ENCODE data around the gene ZSWIM1.
A peak's percentile ranks its signal among the peaks of the same experiment; 100 is the strongest.

The ZSWIM1 gene

GRCh38 chr20:45843506-45843905, 37.5 kb upstream of the ZSWIM1 start:
- TF ChIP-seq ESRRG (CRISPR knock-in tag; IDR thresholded peaks at IDR 0.05) (no peak), ARNTL (CRISPR knock-in tag; IDR thresholded peaks at IDR 0.05; ENCODE audit: borderline replicate concordance, low read depth) (no peak), GLIS3 (CRISPR knock-in tag; IDR thresholded peaks at IDR 0.05) (no peak), ZC3H10 (CRISPR knock-in tag; IDR thresholded peaks at IDR 0.05) (no peak), ISL1 (CRISPR knock-in tag; IDR thresholded peaks at IDR 0.05) (no peak), ZFP30 (CRISPR knock-in tag; IDR thresholded peaks at IDR 0.05) (no peak), ZNF565 (CRISPR knock-in tag; conservative IDR thresholded peaks at IDR 0.05; ENCODE audit: low read depth) (no peak), RARB (CRISPR knock-in tag; IDR thresholded peaks at IDR 0.05) (no peak), CSDC2 (CRISPR knock-in tag; IDR thresholded peaks at IDR 0.05) (no peak), ZFP3 (CRISPR knock-in tag; IDR thresholded peaks at IDR 0.05) (no peak)
- TF ChIP-seq, protein P1, sequence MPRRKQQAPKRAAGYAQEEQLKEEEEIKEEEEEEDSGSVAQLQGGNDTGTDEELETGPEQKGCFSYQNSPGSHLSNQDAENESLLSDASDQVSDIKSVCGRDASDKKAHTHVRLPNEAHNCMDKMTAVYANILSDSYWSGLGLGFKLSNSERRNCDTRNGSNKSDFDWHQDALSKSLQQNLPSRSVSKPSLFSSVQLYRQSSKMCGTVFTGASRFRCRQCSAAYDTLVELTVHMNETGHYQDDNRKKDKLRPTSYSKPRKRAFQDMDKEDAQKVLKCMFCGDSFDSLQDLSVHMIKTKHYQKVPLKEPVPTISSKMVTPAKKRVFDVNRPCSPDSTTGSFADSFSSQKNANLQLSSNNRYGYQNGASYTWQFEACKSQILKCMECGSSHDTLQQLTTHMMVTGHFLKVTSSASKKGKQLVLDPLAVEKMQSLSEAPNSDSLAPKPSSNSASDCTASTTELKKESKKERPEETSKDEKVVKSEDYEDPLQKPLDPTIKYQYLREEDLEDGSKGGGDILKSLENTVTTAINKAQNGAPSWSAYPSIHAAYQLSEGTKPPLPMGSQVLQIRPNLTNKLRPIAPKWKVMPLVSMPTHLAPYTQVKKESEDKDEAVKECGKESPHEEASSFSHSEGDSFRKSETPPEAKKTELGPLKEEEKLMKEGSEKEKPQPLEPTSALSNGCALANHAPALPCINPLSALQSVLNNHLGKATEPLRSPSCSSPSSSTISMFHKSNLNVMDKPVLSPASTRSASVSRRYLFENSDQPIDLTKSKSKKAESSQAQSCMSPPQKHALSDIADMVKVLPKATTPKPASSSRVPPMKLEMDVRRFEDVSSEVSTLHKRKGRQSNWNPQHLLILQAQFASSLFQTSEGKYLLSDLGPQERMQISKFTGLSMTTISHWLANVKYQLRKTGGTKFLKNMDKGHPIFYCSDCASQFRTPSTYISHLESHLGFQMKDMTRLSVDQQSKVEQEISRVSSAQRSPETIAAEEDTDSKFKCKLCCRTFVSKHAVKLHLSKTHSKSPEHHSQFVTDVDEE (CRISPR knock-in tag; IDR thresholded peaks at IDR 0.05): no peak
- TF ChIP-seq, protein P2, sequence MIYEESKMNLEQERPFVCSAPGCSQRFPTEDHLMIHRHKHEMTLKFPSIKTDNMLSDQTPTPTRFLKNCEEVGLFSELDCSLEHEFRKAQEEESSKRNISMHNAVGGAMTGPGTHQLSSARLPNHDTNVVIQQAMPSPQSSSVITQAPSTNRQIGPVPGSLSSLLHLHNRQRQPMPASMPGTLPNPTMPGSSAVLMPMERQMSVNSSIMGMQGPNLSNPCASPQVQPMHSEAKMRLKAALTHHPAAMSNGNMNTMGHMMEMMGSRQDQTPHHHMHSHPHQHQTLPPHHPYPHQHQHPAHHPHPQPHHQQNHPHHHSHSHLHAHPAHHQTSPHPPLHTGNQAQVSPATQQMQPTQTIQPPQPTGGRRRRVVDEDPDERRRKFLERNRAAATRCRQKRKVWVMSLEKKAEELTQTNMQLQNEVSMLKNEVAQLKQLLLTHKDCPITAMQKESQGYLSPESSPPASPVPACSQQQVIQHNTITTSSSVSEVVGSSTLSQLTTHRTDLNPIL (CRISPR knock-in tag; IDR thresholded peaks at IDR 0.05; ENCODE audit: low read depth): no peak
- TF ChIP-seq, protein P3, sequence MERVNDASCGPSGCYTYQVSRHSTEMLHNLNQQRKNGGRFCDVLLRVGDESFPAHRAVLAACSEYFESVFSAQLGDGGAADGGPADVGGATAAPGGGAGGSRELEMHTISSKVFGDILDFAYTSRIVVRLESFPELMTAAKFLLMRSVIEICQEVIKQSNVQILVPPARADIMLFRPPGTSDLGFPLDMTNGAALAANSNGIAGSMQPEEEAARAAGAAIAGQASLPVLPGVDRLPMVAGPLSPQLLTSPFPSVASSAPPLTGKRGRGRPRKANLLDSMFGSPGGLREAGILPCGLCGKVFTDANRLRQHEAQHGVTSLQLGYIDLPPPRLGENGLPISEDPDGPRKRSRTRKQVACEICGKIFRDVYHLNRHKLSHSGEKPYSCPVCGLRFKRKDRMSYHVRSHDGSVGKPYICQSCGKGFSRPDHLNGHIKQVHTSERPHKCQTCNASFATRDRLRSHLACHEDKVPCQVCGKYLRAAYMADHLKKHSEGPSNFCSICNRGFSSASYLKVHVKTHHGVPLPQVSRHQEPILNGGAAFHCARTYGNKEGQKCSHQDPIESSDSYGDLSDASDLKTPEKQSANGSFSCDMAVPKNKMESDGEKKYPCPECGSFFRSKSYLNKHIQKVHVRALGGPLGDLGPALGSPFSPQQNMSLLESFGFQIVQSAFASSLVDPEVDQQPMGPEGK (CRISPR knock-in tag; IDR thresholded peaks at IDR 0.05; ENCODE audit: borderline replicate concordance): no peak
- ATAC-seq: no peak; the same call in 2 of the 3 replicates

GRCh38 chr20:45845452-45845851, 35.6 kb upstream of the ZSWIM1 start:
- ATAC-seq: peak; percentile 13; the same call in 1 of the 3 replicates
- TF ChIP-seq BACH2 (CRISPR knock-in tag; IDR thresholded peaks at IDR 0.05; ENCODE audit: borderline replicate concordance) (no peak), SNAI2 (CRISPR knock-in tag; IDR thresholded peaks at IDR 0.05) (no peak), TOX (CRISPR knock-in tag; IDR thresholded peaks at IDR 0.05; ENCODE audit: borderline replicate concordance) (no peak), POU6F1 (CRISPR knock-in tag; IDR thresholded peaks at IDR 0.05; ENCODE audit: borderline replicate concordance, low read depth) (no peak), ZNF8 (CRISPR knock-in tag; IDR thresholded peaks at IDR 0.05) (no peak), ZNF70 (CRISPR knock-in tag; IDR thresholded peaks at IDR 0.05) (no peak), GLIS3 (CRISPR knock-in tag; IDR thresholded peaks at IDR 0.05) (no peak)

DNA sequence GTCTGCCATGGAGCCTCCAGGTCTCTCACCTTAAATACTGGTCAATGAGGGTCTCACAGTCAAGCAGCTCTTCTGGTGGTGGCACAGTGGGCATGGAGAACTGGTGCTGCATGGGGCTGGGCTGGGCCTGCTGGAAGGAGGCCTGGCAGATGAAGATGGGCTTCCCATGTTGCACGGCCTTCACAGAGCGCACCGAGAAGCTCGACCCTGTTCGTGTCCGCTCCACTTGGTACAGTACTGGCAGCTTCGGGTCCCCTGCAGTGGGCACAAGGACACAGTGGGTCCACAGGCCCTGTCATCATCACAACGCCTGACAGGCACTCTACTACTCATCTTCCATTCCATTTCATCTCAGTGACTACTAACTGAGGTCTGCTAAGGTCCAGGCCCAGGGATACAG, 32.6 kb upstream of the ZSWIM1 start:
- TF ChIP-seq TOX (CRISPR knock-in tag; IDR thresholded peaks at IDR 0.05; ENCODE audit: borderline replicate concordance): no peak
- no peak for TF ChIP-seq ZNF565 (CRISPR knock-in tag; conservative IDR thresholded peaks at IDR 0.05; ENCODE audit: low read depth)
- TF ChIP-seq RARB (CRISPR knock-in tag; IDR thresholded peaks at IDR 0.05): no peak
- TF ChIP-seq, protein P1 (CRISPR knock-in tag; IDR thresholded peaks at IDR 0.05): no peak
- no peak for TF ChIP-seq BACH2 (CRISPR knock-in tag; IDR thresholded peaks at IDR 0.05; ENCODE audit: borderline replicate concordance)
- TF ChIP-seq ISL1 (CRISPR knock-in tag; IDR thresholded peaks at IDR 0.05): no peak
- TF ChIP-seq POU6F1 (CRISPR knock-in tag; IDR thresholded peaks at IDR 0.05; ENCODE audit: borderline replicate concordance, low read depth): no peak
- TF ChIP-seq SNAI2 (CRISPR knock-in tag; IDR thresholded peaks at IDR 0.05): no peak
- no peak for ATAC-seq
